Kidney epithelial cell (primary cell): ENCODE data around the gene SUCNR1. TPM values are rescaled to one million over a fixed set of nuclear protein-coding genes. Genes with fewer than 3 reads are reported as not detected.

Source experiments
- DNase-seq: peaks from one replicate; pipeline ENCODE4 v3.0.0-alpha.2; 2010; ENCODE audit warnings: low read depth
- H3K27me3 ChIP-seq: 2 replicates; pipeline ENCODE4 v1.6.0; 2011; ENCODE audit warnings: low read length; ENCODE audit not compliant: control insufficient read depth, insufficient read depth
- H3K36me3 ChIP-seq: 2 replicates; pipeline ENCODE4 v1.5.1; 2011; ENCODE audit warnings: low read length; ENCODE audit not compliant: control insufficient read depth, insufficient read depth
- H3K4me3 ChIP-seq: 2 replicates; pipeline ENCODE4 v1.5.1; 2011; ENCODE audit warnings: low read depth, mild to moderate bottlenecking, control low read depth, low read length
- CTCF ChIP-seq: IDR thresholded peaks from 2 replicates; pipeline ENCODE4 v1.5.1; 2011; ENCODE audit warnings: mild to moderate bottlenecking, moderate library complexity, low read length, control low read depth, inconsistent platforms; ENCODE audit not compliant: insufficient read depth, poor library complexity, severe bottlenecking
- total RNA-seq: library from RNA; depleted of rRNA; stranded (reverse); fragments of >200 nt; gene quantifications from 2 replicates; pipeline ENCODE4 v1.2.3, GENCODE V29; 2015

The SUCNR1 gene
- 0.07 and 0.08 TPM in 2 replicates for total RNA-seq

- TF ChIP-seq CTCF: no peak
- Histone ChIP-seq H3K4me3 (no peak within 1 kb of the TSS), H3K36me3 (no peaks in the 10 kb centered on the region), H3K27me3 (no peaks in the 10 kb centered on the region)
- DNase-seq: no peak
Measured at GRCh38 chr3:151873398-151873797, at the start of gene SUCNR1. SUCNR1 (plus strand) TSS chr3:151873643; CDS start chr3:151879893, 6,250 bp downstream.

GRCh38 chr3:151827816-151828215 is 45.6 kb upstream of the SUCNR1 start:
- H3K36me3 ChIP-seq: no peaks in the 10 kb centered on the region
- no peak overlapping the region for H3K4me3 ChIP-seq
- DNase-seq: no peak
- no peak for TF ChIP-seq CTCF
- H3K27me3 ChIP-seq: no peaks in the 10 kb centered on the region

- Histone ChIP-seq H3K36me3 (no peaks in the 10 kb centered on the region), H3K27me3 (no peaks in the 10 kb centered on the region), H3K4me3 (no peak overlapping the region)
- TF ChIP-seq CTCF: no peak
- peak; percentile 34 for DNase-seq
Measured at GRCh38 chr3:151835751-151836525, 37.5 kb upstream of the SUCNR1 start.

GRCh38 chr3:151837057-151837456 is 36.4 kb upstream of the SUCNR1 start:
- Histone ChIP-seq H3K27me3 (no peaks in the 10 kb centered on the region), H3K36me3 (no peaks in the 10 kb centered on the region), H3K4me3 (no peak overlapping the region)
- no peak for TF ChIP-seq CTCF
- DNase-seq: peak; percentile 80

- no peak for DNase-seq
- no peaks in the 10 kb centered on the region for H3K27me3 ChIP-seq
- peak; percentile 76 for TF ChIP-seq CTCF
- H3K36me3 ChIP-seq: no peaks in the 10 kb centered on the region
- H3K4me3 ChIP-seq: no peak overlapping the region
Measured at GRCh38 chr3:151838574-151839312, 34.7 kb upstream of the SUCNR1 start.
